Keratinocyte (primary cell): ENCODE measurements around the gene ZNF8. TPM values are rescaled to one million over a fixed set of nuclear protein-coding genes. Genes with fewer than 3 reads are reported as not detected.

Source experiments
- DNase-seq: peaks from one replicate; pipeline ENCODE4 v3.0.0-alpha.2; 2011; ENCODE audit warnings: low read depth, missing footprints, low spot score
- FAIRE-seq: peaks from 2 replicates; lab custom pipeline; 2011; peaks lifted over from hg19 to GRCh38; lab: Jason Lieb, UNC
- H2AFZ ChIP-seq: 2 replicates; pipeline ENCODE4 v1.6.0; 2012; ENCODE audit warnings: low read length, control low read depth, inconsistent platforms; ENCODE audit not compliant: control insufficient read depth
- H3K27ac ChIP-seq: 2 replicates; pipeline ENCODE4 v1.5.1; 2011; ENCODE audit warnings: low read length; ENCODE audit not compliant: control insufficient read depth, insufficient read depth
- H3K27me3 ChIP-seq: 3 replicates; pipeline ENCODE4 v1.6.0; 2011; ENCODE audit warnings: low read length; ENCODE audit not compliant: control insufficient read depth, insufficient read depth; ENCODE audit errors: extremely low read depth
- H3K36me3 ChIP-seq, 2 experiments: 2 replicates in 1 of 2; 3 replicates in 1 of 2; pipeline ENCODE4 v1.5.1; 2011; ENCODE audit warnings: low read length in 2 of 2, mild to moderate bottlenecking in 1 of 2; ENCODE audit not compliant: control insufficient read depth in 2 of 2, insufficient read depth in 2 of 2; ENCODE audit errors: extremely low read depth in 1 of 2
- H3K4me1 ChIP-seq: 3 replicates; pipeline ENCODE4 v1.5.1; 2011; ENCODE audit warnings: low read length; ENCODE audit not compliant: control insufficient read depth, insufficient read depth; ENCODE audit errors: extremely low read depth
- H3K4me2 ChIP-seq: 3 replicates; pipeline ENCODE4 v1.6.0; 2011; ENCODE audit warnings: low read depth, low read length; ENCODE audit not compliant: control insufficient read depth, insufficient read depth; ENCODE audit errors: extremely low read depth
- H3K4me3 ChIP-seq, 3 experiments: fragments of 200-600 bp in 1 of 3; sonication (generic) in 1 of 3; 2 replicates in 2 of 3; 3 replicates in 1 of 3; pipeline ENCODE4 v1.5.1; 2011 to 2016; ENCODE audit warnings: low read length in 3 of 3, mild to moderate bottlenecking in 3 of 3, control low read depth in 2 of 3, inconsistent platforms in 1 of 3, low read depth in 1 of 3, mixed read lengths in 1 of 3, mixed run types in 1 of 3, moderate library complexity in 1 of 3; ENCODE audit not compliant: control insufficient read depth in 2 of 3, insufficient read depth in 2 of 3; ENCODE audit errors: extremely low read depth in 1 of 3
- H3K79me2 ChIP-seq: 2 replicates; pipeline ENCODE4 v1.6.0; 2012; ENCODE audit warnings: low read length; ENCODE audit not compliant: control insufficient read depth, insufficient read depth
- H3K9ac ChIP-seq: 3 replicates; pipeline ENCODE4 v1.6.0; 2011; ENCODE audit warnings: low read length; ENCODE audit not compliant: control insufficient read depth, insufficient read depth; ENCODE audit errors: extremely low read depth
- H3K9me1 ChIP-seq: 3 replicates; pipeline ENCODE4 v1.6.0; 2011; ENCODE audit warnings: low read length; ENCODE audit not compliant: control insufficient read depth, insufficient read depth; ENCODE audit errors: extremely low read depth
- H3K9me3 ChIP-seq: 2 replicates; pipeline ENCODE4 v1.5.1; 2012; ENCODE audit warnings: low read depth, low read length; ENCODE audit not compliant: control insufficient read depth
- H4K20me1 ChIP-seq: 3 replicates; pipeline ENCODE4 v1.6.0; 2011; ENCODE audit warnings: low read length; ENCODE audit not compliant: control insufficient read depth, insufficient read depth; ENCODE audit errors: extremely low read depth
- EZH2 ChIP-seq: IDR thresholded peaks from one replicate; pipeline ENCODE4 v1.6.1; 2012; ENCODE audit warnings: inconsistent platforms, mild to moderate bottlenecking, low read length, moderate library complexity
- dilution Hi-C: fragments of 300-500 bp; cut with MboI; formaldehyde crosslinking; loops from one replicate; pipeline ENCODE4 v1.7.0; 2020; ENCODE audit warnings: low sequenced_read_pairs; ENCODE audit not compliant: extremely low pct_ligation_motif_present
- polyA plus RNA-seq, 5 experiments: library from polyadenylated mRNA; depleted of rRNA in 3 of 5; stranded (reverse) in 3 of 5; stranded (forward) in 1 of 5; unstranded in 1 of 5; fragments of >200 nt; gene quantifications; 1 replicate in 1 of 5; 2 replicates in 3 of 5; 3 replicates in 1 of 5; pipeline versions ENCODE4 v1.2.1 to v1.2.3, GENCODE V29; 2011 to 2012; ENCODE audit warnings: missing spikeins in 2 of 5, low read depth in 1 of 5, low replicate concordance in 1 of 5
- TF ChIP-seq, protein P1 (sequence below), 3 experiments: IDR thresholded peaks in 1 of 3; conservative IDR thresholded peaks in 1 of 3; optimal IDR thresholded peaks in 1 of 3; 2 replicates in 2 of 3; 3 replicates in 1 of 3; pipeline versions ENCODE3 to v1.5.1; 2011; ENCODE audit warnings: low read length in 3 of 3, mild to moderate bottlenecking in 3 of 3, moderate library complexity in 2 of 3, control low read depth in 1 of 3, inconsistent platforms in 1 of 3; ENCODE audit not compliant: insufficient read depth in 2 of 3; ENCODE audit errors: extremely low read depth in 1 of 3

Gene ZNF8
- polyA plus RNA-seq, 1 donor (not counting 4 experiments of a cell fraction or from before 2014, with no cell fraction given): 2.7 TPM

- Histone ChIP-seq H3K9me3 (peaks cover 13% of the 10 kb centered on the region), H3K4me1 (no peaks in the 10 kb centered on the region), H3K79me2 (peaks cover 2% of the 10 kb centered on the region), H3K4me3 (no peak overlapping the region), H3K36me3 (peaks cover 29 to 47% of the 10 kb centered on the region in 2 experiments), H4K20me1 (no peaks in the 10 kb centered on the region), H3K27ac (no peak overlapping the region), H3K9me1 (no peaks in the 10 kb centered on the region), H3K27me3 (no peaks in the 10 kb centered on the region), H2AFZ (no peak overlapping the region), H3K9ac (no peak overlapping the region), H3K4me2 (no peak overlapping the region)
- TF ChIP-seq, protein P1, sequence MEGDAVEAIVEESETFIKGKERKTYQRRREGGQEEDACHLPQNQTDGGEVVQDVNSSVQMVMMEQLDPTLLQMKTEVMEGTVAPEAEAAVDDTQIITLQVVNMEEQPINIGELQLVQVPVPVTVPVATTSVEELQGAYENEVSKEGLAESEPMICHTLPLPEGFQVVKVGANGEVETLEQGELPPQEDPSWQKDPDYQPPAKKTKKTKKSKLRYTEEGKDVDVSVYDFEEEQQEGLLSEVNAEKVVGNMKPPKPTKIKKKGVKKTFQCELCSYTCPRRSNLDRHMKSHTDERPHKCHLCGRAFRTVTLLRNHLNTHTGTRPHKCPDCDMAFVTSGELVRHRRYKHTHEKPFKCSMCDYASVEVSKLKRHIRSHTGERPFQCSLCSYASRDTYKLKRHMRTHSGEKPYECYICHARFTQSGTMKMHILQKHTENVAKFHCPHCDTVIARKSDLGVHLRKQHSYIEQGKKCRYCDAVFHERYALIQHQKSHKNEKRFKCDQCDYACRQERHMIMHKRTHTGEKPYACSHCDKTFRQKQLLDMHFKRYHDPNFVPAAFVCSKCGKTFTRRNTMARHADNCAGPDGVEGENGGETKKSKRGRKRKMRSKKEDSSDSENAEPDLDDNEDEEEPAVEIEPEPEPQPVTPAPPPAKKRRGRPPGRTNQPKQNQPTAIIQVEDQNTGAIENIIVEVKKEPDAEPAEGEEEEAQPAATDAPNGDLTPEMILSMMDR (optimal IDR thresholded peaks at IDR 0.05 in 1 of 3, IDR thresholded peaks at IDR 0.05 in 1 of 3, conservative IDR thresholded peaks at IDR 0.05 in 1 of 3; ENCODE audit: extremely low read depth in 1 of 3, insufficient read depth in 2 of 3, low read length in 3 of 3): no peak
- no peak for TF ChIP-seq EZH2
- DNase-seq (no peak), FAIRE-seq (no peak)
- dilution Hi-C loops: no loop called here
Observed at GRCh38 chr19:58291943-58292342, 13.2 kb downstream of the ZNF8 start.

DNA sequence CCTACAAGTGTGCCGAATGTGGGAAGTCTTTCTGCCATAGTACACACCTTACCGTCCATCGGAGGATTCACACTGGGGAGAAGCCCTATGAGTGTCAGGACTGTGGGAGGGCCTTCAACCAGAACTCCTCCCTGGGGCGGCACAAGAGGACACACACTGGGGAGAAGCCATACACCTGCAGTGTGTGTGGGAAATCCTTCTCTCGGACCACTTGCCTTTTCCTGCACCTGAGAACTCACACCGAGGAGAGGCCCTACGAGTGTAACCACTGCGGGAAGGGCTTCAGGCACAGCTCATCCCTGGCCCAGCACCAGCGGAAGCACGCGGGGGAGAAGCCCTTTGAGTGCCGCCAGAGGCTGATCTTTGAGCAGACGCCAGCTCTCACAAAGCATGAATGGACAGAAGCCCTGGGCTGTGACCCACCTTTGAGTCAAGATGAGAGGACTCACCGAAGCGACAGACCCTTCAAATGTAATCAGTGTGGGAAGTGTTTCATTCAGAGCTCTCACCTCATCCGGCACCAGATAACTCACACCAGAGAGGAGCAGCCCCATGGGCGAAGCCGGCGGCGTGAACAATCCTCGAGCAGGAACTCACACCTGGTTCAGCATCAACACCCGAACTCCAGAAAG is 16.1 kb downstream of the ZNF8 start:
- H2AFZ ChIP-seq: no peak overlapping the region
- H4K20me1 ChIP-seq: no peaks in the 10 kb centered on the region
- no peaks in the 10 kb centered on the region for H3K4me1 ChIP-seq
- no peaks in the 10 kb centered on the region for H3K9me1 ChIP-seq
- DNase-seq (no peak), FAIRE-seq (no peak)
- peaks cover 2% of the 10 kb centered on the region for H3K79me2 ChIP-seq
- TF ChIP-seq, protein P1 (optimal IDR thresholded peaks at IDR 0.05 in 1 of 3, IDR thresholded peaks at IDR 0.05 in 1 of 3, conservative IDR thresholded peaks at IDR 0.05 in 1 of 3; ENCODE audit: extremely low read depth in 1 of 3, insufficient read depth in 2 of 3, low read length in 3 of 3): no peak
- no peak for TF ChIP-seq EZH2
- H3K9ac ChIP-seq: no peak overlapping the region
- H3K4me3 ChIP-seq: no peak overlapping the region
- H3K36me3 ChIP-seq: peaks cover 17 to 36% of the 10 kb centered on the region in 2 experiments
- H3K27me3 ChIP-seq: no peaks in the 10 kb centered on the region
- H3K4me2 ChIP-seq: no peak overlapping the region
- dilution Hi-C loops: no loop called here
- peaks cover 13% of the 10 kb centered on the region for H3K9me3 ChIP-seq
- H3K27ac ChIP-seq: no peak overlapping the region
